Vagina (tissue), 2 donors: Measurements from ENCODE around the gene FHDC1.

Experiments
- POLR2A ChIP-seq, 2 donors: fragments of 450-650 bp; IDR thresholded peaks; one replicate each; pipeline ENCODE4 v1.6.1; 2017; ENCODE audit warnings: antibody characterized with exemption in 2 of 2, mild to moderate bottlenecking in 2 of 2, moderate library complexity in 2 of 2
- TF ChIP-seq, protein P1 (sequence below), 3 experiments: fragments of 450-650 bp in 2 of 3; fragments of 200-600 bp in 1 of 3; sonication (generic) in 1 of 3; IDR thresholded peaks; one replicate each; pipeline ENCODE4 v1.5.1; 2017 to 2019; ENCODE audit warnings: antibody characterized with exemption in 3 of 3, mild to moderate bottlenecking in 2 of 3, moderate library complexity in 2 of 3

DNA sequence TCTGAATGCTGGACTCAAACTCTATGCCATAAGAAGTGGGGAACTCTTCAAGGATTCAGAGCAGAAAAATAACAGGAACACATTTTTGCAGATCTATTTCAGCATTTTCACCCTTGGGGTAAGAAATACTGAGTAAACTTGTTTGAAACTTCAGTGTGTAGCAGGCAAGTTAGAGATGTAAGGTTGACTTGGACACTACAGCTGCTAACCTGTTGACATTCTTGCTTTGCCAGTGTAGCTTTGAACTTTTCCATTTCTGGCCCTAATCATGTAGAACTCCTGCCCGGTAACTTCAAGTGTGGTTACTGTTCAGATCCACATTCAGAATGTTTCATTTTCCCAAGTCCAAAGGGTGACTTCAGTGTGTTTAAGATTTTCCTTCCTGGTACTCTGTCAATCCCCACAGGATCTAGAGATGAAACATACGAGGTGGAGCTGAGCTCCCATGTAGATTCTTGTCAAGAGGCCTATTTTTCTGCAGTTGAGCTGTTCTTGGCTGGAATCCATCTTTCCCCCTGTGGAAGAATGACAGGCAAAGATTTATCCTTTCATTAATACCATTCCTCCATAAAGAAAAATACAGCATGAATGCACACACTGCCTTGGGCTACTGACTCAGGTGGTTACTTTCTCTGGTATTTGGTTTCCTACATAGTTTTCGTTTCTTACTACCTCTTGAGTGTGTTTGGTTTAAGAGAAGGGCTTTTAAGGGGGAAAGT is 34.1 kb downstream of the FHDC1 start:
- TF ChIP-seq, protein P1, sequence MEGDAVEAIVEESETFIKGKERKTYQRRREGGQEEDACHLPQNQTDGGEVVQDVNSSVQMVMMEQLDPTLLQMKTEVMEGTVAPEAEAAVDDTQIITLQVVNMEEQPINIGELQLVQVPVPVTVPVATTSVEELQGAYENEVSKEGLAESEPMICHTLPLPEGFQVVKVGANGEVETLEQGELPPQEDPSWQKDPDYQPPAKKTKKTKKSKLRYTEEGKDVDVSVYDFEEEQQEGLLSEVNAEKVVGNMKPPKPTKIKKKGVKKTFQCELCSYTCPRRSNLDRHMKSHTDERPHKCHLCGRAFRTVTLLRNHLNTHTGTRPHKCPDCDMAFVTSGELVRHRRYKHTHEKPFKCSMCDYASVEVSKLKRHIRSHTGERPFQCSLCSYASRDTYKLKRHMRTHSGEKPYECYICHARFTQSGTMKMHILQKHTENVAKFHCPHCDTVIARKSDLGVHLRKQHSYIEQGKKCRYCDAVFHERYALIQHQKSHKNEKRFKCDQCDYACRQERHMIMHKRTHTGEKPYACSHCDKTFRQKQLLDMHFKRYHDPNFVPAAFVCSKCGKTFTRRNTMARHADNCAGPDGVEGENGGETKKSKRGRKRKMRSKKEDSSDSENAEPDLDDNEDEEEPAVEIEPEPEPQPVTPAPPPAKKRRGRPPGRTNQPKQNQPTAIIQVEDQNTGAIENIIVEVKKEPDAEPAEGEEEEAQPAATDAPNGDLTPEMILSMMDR (IDR thresholded peaks at IDR 0.05), result no peak
- no peak for TF ChIP-seq POLR2A (IDR thresholded peaks at IDR 0.05)
